GM18868 (cell line): ENCODE results near the gene KDM4C.
"Not testable (repeated sequence)": the region's sequence is repeated elsewhere in the genome, so short reads cannot be mapped to it uniquely, and the experiment has no call there.

Experiments used
- ATAC-seq: cut with Tn5 transposase; IDR thresholded peaks from one replicate; pipeline ENCODE4 v1.9.1; 2021; ENCODE audit warnings: mild to moderate bottlenecking, moderate library complexity; ENCODE audit not compliant: unreplicated experiment

KDM4C gene

GRCh38 chr9:6926436-6926835, 168.7 kb downstream of the KDM4C start:
- no peak for ATAC-seq

- no peak for ATAC-seq
Observed at GRCh38 chr9:6927838-6928237, 170.1 kb downstream of the KDM4C start.

- ATAC-seq: no peak
Observed at GRCh38 chr9:6928863-6929262, 171.1 kb downstream of the KDM4C start.

- ATAC-seq: no peak
Observed at GRCh38 chr9:6929441-6930215, 171.9 kb downstream of the KDM4C start.

GRCh38 chr9:6930827-6931226, 173.1 kb downstream of the KDM4C start:
- no peak for ATAC-seq

GRCh38 chr9:6931913-6932312, 174.1 kb downstream of the KDM4C start:
- ATAC-seq: peak; percentile 92

- ATAC-seq: no peak
Observed at GRCh38 chr9:6936103-6936502, 178.3 kb downstream of the KDM4C start.

- ATAC-seq: peak; percentile 62
Observed at GRCh38 chr9:6937209-6937608, 179.4 kb downstream of the KDM4C start.

GRCh38 chr9:6938447-6938846, 180.7 kb downstream of the KDM4C start:
- no peak for ATAC-seq

- ATAC-seq: no peak
Observed at GRCh38 chr9:6938873-6939272, 181.1 kb downstream of the KDM4C start.

GRCh38 chr9:6941501-6941900, 183.7 kb downstream of the KDM4C start:
- ATAC-seq: no peak

- ATAC-seq: no peak
Observed at GRCh38 chr9:6942406-6942805, 184.6 kb downstream of the KDM4C start.

GRCh38 chr9:6943293-6943692, 185.5 kb downstream of the KDM4C start:
- no peak for ATAC-seq

GRCh38 chr9:6944093-6944551, 186.3 kb downstream of the KDM4C start:
- no peak for ATAC-seq

- no peak for ATAC-seq
Observed at GRCh38 chr9:6944896-6945295, 187.1 kb downstream of the KDM4C start.

- no peak for ATAC-seq
Observed at GRCh38 chr9:6945816-6946215, 188.0 kb downstream of the KDM4C start.

- ATAC-seq: no peak
Observed at GRCh38 chr9:6946583-6947166, 188.9 kb downstream of the KDM4C start.

- not testable (repeated sequence) for ATAC-seq
Observed at GRCh38 chr9:6948921-6949320, 191.1 kb downstream of the KDM4C start.

GRCh38 chr9:6955251-6955921, 197.6 kb downstream of the KDM4C start:
- peak; percentile 86 for ATAC-seq

- ATAC-seq: no peak
Observed at GRCh38 chr9:6956879-6957278, 199.1 kb downstream of the KDM4C start.

GRCh38 chr9:6959270-6960000, 201.7 kb downstream of the KDM4C start:
- ATAC-seq: no peak
